DND-41 (cell line): Measurements from ENCODE around the gene DDX46.

ENCODE experiments used
- CTCF ChIP-seq: IDR thresholded peaks from 2 replicates; pipeline ENCODE4 v1.5.1; 2012; ENCODE audit warnings: borderline replicate concordance, low read length, moderate library complexity, mild to moderate bottlenecking; ENCODE audit not compliant: poor library complexity, severe bottlenecking; ENCODE audit errors: extremely low read depth
- EZH2 ChIP-seq: IDR thresholded peaks from 3 replicates; pipeline ENCODE4 v1.6.1; 2012; ENCODE audit warnings: borderline replicate concordance, low read depth, mild to moderate bottlenecking, moderate library complexity, low read length, inconsistent platforms; ENCODE audit not compliant: severe bottlenecking

DNA sequence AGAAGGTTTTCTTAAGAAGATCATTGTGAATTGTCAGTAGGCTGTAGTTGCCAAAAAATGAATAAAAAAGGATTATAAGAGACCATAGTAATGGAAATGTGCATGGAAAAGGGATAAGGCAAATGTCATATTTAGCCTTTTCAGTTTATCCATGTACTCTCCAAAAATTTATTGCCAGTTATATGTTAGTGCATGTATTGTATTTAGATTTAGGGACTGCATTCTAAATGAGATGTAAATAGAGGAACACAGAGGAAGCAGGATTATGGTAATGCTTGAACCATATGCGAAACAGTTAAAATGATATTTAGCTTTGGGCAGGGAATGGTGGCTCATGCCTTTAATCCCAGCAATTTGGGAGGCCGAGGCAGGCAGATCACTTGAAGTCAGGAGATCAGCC is 33.0 kb downstream of the DDX46 start:
- no peak for TF ChIP-seq CTCF
- TF ChIP-seq EZH2: no peak
